SK-N-SH treated with all-trans-retinoic acid at 6 μM for 48 hours (cell line): Measurements from ENCODE around the gene SLCO1A2.

Experiments
- ARNTL ChIP-seq: fragments of 450-650 bp; formaldehyde crosslinking; IDR thresholded peaks from 2 replicates; pipeline ENCODE4 v1.5.0; 2020; ENCODE audit warnings: low read depth, mild to moderate bottlenecking, moderate library complexity, borderline replicate concordance
- CREB5 ChIP-seq: fragments of 250-450 bp; sonication (Bioruptor Pico); IDR thresholded peaks from 2 replicates; pipeline ENCODE4 v1.5.1; 2020; ENCODE audit warnings: low read depth, mild to moderate bottlenecking, moderate library complexity
- CSRNP3 ChIP-seq: fragments of 250-450 bp; sonication (Bioruptor Pico); IDR thresholded peaks from 2 replicates; pipeline ENCODE4 v1.5.1; 2021; ENCODE audit warnings: mild to moderate bottlenecking, moderate library complexity
- ESRRG ChIP-seq: fragments of 250-450 bp; sonication (Bioruptor Pico); IDR thresholded peaks from 2 replicates; pipeline ENCODE4 v1.6.1; 2021; ENCODE audit warnings: mild to moderate bottlenecking
- ISL1 ChIP-seq: fragments of 250-450 bp; sonication (Bioruptor Pico); IDR thresholded peaks from 2 replicates; pipeline ENCODE4 v2.1.2; 2022; ENCODE audit warnings: mild to moderate bottlenecking, moderate library complexity
- OSR1 ChIP-seq: fragments of 250-450 bp; sonication (Bioruptor Pico); IDR thresholded peaks from 2 replicates; pipeline ENCODE4 v1.8.0; 2022; ENCODE audit warnings: moderate library complexity, mild to moderate bottlenecking, inconsistent platforms
- RARB ChIP-seq: fragments of 250-450 bp; sonication (Bioruptor Pico); IDR thresholded peaks from 2 replicates; pipeline ENCODE4 v1.8.0; 2021; ENCODE audit warnings: mild to moderate bottlenecking, moderate library complexity
- ZC3H10 ChIP-seq: fragments of 250-450 bp; sonication (Bioruptor Pico); IDR thresholded peaks from 2 replicates; pipeline ENCODE4 v1.5.1; 2021; ENCODE audit warnings: mild to moderate bottlenecking, moderate library complexity
- ZFP3 ChIP-seq: fragments of 250-450 bp; sonication (Bioruptor Pico); IDR thresholded peaks from 2 replicates; pipeline ENCODE4 v1.5.0; 2020; ENCODE audit warnings: mild to moderate bottlenecking, moderate library complexity
- ZNF70 ChIP-seq: fragments of 450-650 bp; formaldehyde crosslinking; IDR thresholded peaks from 2 replicates; pipeline ENCODE4 v1.5.0; 2020; ENCODE audit warnings: mild to moderate bottlenecking, moderate library complexity
- ZNF8 ChIP-seq: fragments of 450-650 bp; formaldehyde crosslinking; IDR thresholded peaks from 2 replicates; pipeline ENCODE4 v1.5.0; 2020; ENCODE audit warnings: mild to moderate bottlenecking, moderate library complexity

- TF ChIP-seq ARNTL (no peak), ESRRG (CRISPR knock-in tag) (no peak), OSR1 (CRISPR knock-in tag) (no peak), RARB (no peak), CREB5 (CRISPR knock-in tag) (no peak), CSRNP3 (CRISPR knock-in tag) (no peak), ISL1 (CRISPR knock-in tag) (no peak), ZNF8 (CRISPR knock-in tag) (no peak), ZNF70 (CRISPR knock-in tag) (no peak), ZFP3 (CRISPR knock-in tag) (no peak), ZC3H10 (CRISPR knock-in tag) (no peak)
Observed at GRCh38 chr12:21370845-21371449, 36.2 kb upstream of the SLCO1A2 start.
